HEK293 (cell line): ENCODE results near the gene DCK.

Experiments
- BCL11A ChIP-seq: fragments of 450-650 bp; formaldehyde crosslinking; IDR thresholded peaks from 2 replicates; pipeline ENCODE4 v1.5.1; 2016; ENCODE audit warnings: low read depth, missing biosample characterization, missing genetic modification characterization
- CTCF ChIP-seq: fragments of 450-650 bp; formaldehyde crosslinking; IDR thresholded peaks from 2 replicates; pipeline ENCODE4 v1.5.1; 2016; ENCODE audit warnings: missing biosample characterization, missing genetic modification characterization
- KLF1 ChIP-seq: fragments of 450-650 bp; formaldehyde crosslinking; IDR thresholded peaks from 2 replicates; pipeline ENCODE4 v1.5.1; 2016; ENCODE audit warnings: missing biosample characterization, missing genetic modification characterization
- PRDM4 ChIP-seq: fragments of 450-650 bp; formaldehyde crosslinking; IDR thresholded peaks from 2 replicates; pipeline ENCODE4 v1.5.1; 2017; ENCODE audit warnings: missing biosample characterization, missing genetic modification characterization
- ZNF138 ChIP-seq: fragments of 450-650 bp; formaldehyde crosslinking; IDR thresholded peaks from 2 replicates; pipeline ENCODE4 v1.5.1; 2016; ENCODE audit warnings: missing biosample characterization, missing genetic modification characterization, borderline replicate concordance
- ZNF302 ChIP-seq: fragments of 450-650 bp; formaldehyde crosslinking; IDR thresholded peaks from 2 replicates; pipeline ENCODE4 v1.5.1; 2016; ENCODE audit warnings: missing biosample characterization, missing genetic modification characterization, low read depth

DNA sequence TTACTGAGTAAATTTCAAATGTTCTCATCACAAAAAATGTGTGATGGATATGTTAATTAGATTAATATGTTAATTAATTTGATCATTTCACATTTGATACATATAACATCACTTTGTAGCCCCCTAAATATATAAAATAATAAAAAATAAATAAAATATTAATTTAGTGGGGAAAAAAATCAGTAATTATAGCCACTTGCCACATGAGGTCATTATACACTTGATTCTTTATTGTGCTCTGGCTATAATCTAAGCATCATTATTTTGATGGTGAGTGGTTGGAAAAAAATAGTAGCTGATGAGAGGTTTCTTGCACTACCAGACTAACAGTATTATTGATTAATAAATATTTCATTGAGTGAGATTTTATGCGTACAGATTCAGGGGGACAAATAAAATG, 57.4 kb downstream of the DCK start:
- TF ChIP-seq KLF1 (tag by site-specific recombination) (no peak), CTCF (tag by site-specific recombination) (no peak), ZNF302 (tag by site-specific recombination) (no peak), BCL11A (no peak), PRDM4 (tag by site-specific recombination) (no peak), ZNF138 (tag by site-specific recombination) (no peak)
